Liver (tissue), 3 donors: ENCODE results near the gene SOBP.

Experiments
- CTCF ChIP-seq: fragments of 150-350 bp; IDR thresholded peaks from 2 replicates; pipeline ENCODE4 v1.5.1; 2017; ENCODE audit warnings: improper control_type of control experiment, low read depth, low read length; ENCODE audit not compliant: missing input control
- JUND ChIP-seq, 2 donors: IDR thresholded peaks; 2 replicates each; pipeline ENCODE4 v1.6.1; 2016; ENCODE audit warnings: antibody characterized with exemption in 2 of 2
- NR2F2 ChIP-seq: IDR thresholded peaks from 2 replicates; pipeline ENCODE4 v1.6.1; 2016; ENCODE audit warnings: antibody characterized with exemption
- REST ChIP-seq: IDR thresholded peaks from 2 replicates; pipeline ENCODE4 v1.6.1; 2016; ENCODE audit warnings: antibody characterized with exemption, mild to moderate bottlenecking
- donor health status: healthy.
- donor health status: healthy.

- TF ChIP-seq CTCF, result no peak
- TF ChIP-seq JUND (IDR thresholded peaks at IDR 0.05), result no peak
- TF ChIP-seq REST, result no peak
- TF ChIP-seq NR2F2, result no peak
Observed at GRCh38 chr6:107533415-107534059, 43.6 kb downstream of the SOBP start.
